HUES48 (cell line): ENCODE measurements around the gene TAF9B.
"Not testable (repeated sequence)": the region's sequence is repeated elsewhere in the genome, so short reads cannot be mapped to it uniquely, and the experiment has no call there.

Experiments used
- H3K27ac ChIP-seq: one replicate; pipeline ENCODE4 v1.7.0; 2013; ENCODE audit warnings: low read depth, low read length, inconsistent platforms
- H3K27me3 ChIP-seq: 2 replicates; pipeline ENCODE4 v1.6.1; 2013; ENCODE audit warnings: mild to moderate bottlenecking, low read length; ENCODE audit not compliant: control insufficient read depth, insufficient read depth
- H3K36me3 ChIP-seq: 2 replicates; pipeline ENCODE4 v1.6.1; 2013; ENCODE audit warnings: low read length; ENCODE audit not compliant: control insufficient read depth, insufficient read depth
- H3K4me1 ChIP-seq: 2 replicates; pipeline ENCODE4 v1.6.1; 2013; ENCODE audit warnings: mild to moderate bottlenecking, low read length; ENCODE audit not compliant: control insufficient read depth, insufficient read depth
- H3K4me3 ChIP-seq: 2 replicates; pipeline ENCODE4 v1.5.1; 2013; ENCODE audit warnings: mild to moderate bottlenecking, low read depth, low read length
- H3K9ac ChIP-seq: 2 replicates; pipeline ENCODE4 v1.6.1; 2013; ENCODE audit warnings: mild to moderate bottlenecking, low read depth, low read length, moderate library complexity
- H3K9me3 ChIP-seq: 2 replicates; pipeline ENCODE4 v1.6.1; 2013; ENCODE audit warnings: low read length; ENCODE audit not compliant: control insufficient read depth, insufficient read depth

TAF9B gene

GRCh38 chrX:78133238-78133960 lies 6.1 kb downstream of the TAF9B start:
- no peak overlapping the region for H3K9ac ChIP-seq
- peaks cover 33% of the 10 kb centered on the region for H3K9me3 ChIP-seq
- H3K4me1 ChIP-seq = no peaks in the 10 kb centered on the region
- no peak overlapping the region for H3K27ac ChIP-seq
- no peak overlapping the region for H3K4me3 ChIP-seq
- H3K27me3 ChIP-seq = no peaks in the 10 kb centered on the region
- H3K36me3 ChIP-seq = 0 out of 2 replicates have a peak, but pooled peaks cover 4% of the 10 kb centered on the region

GRCh38 chrX:78131117-78131516 lies 8.3 kb downstream of the TAF9B start:
- Histone ChIP-seq H3K4me3 (no peak overlapping the region), H3K27ac (no peak overlapping the region), H3K9ac (no peak overlapping the region), H3K36me3 (peaks cover 24% of the 10 kb centered on the region), H3K27me3 (no peaks in the 10 kb centered on the region), H3K4me1 (no peaks in the 10 kb centered on the region), H3K9me3 (peaks cover 27% of the 10 kb centered on the region; the same call in 1 of the 2 replicates)

GRCh38 chrX:78130396-78130795 lies 9.1 kb downstream of the TAF9B start:
- Histone ChIP-seq H3K36me3 (peaks cover 30% of the 10 kb centered on the region), H3K9me3 (peaks cover 27% of the 10 kb centered on the region; the same call in 1 of the 2 replicates), H3K27me3 (no peaks in the 10 kb centered on the region), H3K4me1 (no peaks in the 10 kb centered on the region), H3K4me3 (no peak overlapping the region), H3K27ac (no peak overlapping the region), H3K9ac (no peak overlapping the region)

GRCh38 chrX:78129714-78130113 lies 9.7 kb downstream of the TAF9B start:
- H3K36me3 ChIP-seq = peaks cover 36% of the 10 kb centered on the region
- H3K27ac ChIP-seq = no peak overlapping the region
- H3K4me3 ChIP-seq = no peak overlapping the region
- H3K9ac ChIP-seq = no peak overlapping the region
- peaks cover 34% of the 10 kb centered on the region; the same call in 1 of the 2 replicates for H3K9me3 ChIP-seq
- H3K27me3 ChIP-seq = no peaks in the 10 kb centered on the region
- H3K4me1 ChIP-seq = no peaks in the 10 kb centered on the region

- not testable (repeated sequence) for H3K4me3 ChIP-seq, H3K27ac ChIP-seq, H3K27me3 ChIP-seq, H3K4me1 ChIP-seq, H3K9ac ChIP-seq
- H3K36me3 ChIP-seq = peaks cover 70% of the 10 kb centered on the region
- peaks cover 23% of the 10 kb centered on the region; the same call in 1 of the 2 replicates for H3K9me3 ChIP-seq
Observed at GRCh38 chrX:78125781-78126180, 13.7 kb downstream of the TAF9B start.

GRCh38 chrX:78125148-78125547 lies 14.3 kb downstream of the TAF9B start:
- Histone ChIP-seq H3K27ac (no peak overlapping the region), H3K27me3 (no peaks in the 10 kb centered on the region), H3K9ac (no peak overlapping the region), H3K36me3 (peaks cover 76% of the 10 kb centered on the region), H3K9me3 (peaks cover 27% of the 10 kb centered on the region; the same call in 1 of the 2 replicates), H3K4me1 (no peaks in the 10 kb centered on the region), H3K4me3 (no peak overlapping the region)

GRCh38 chrX:78124307-78124706 lies 15.1 kb downstream of the TAF9B start:
- no peaks in the 10 kb centered on the region for H3K27me3 ChIP-seq
- peaks cover 84% of the 10 kb centered on the region for H3K36me3 ChIP-seq
- H3K4me1 ChIP-seq = no peaks in the 10 kb centered on the region
- H3K4me3 ChIP-seq = no peak overlapping the region
- H3K9ac ChIP-seq = no peak overlapping the region
- H3K9me3 ChIP-seq = peaks cover 24% of the 10 kb centered on the region; the same call in 1 of the 2 replicates
- no peak overlapping the region for H3K27ac ChIP-seq

- Histone ChIP-seq H3K9me3 (peaks cover 24% of the 10 kb centered on the region; the same call in 1 of the 2 replicates), H3K9ac (no peak overlapping the region), H3K36me3 (peaks cover 95% of the 10 kb centered on the region), H3K27ac (no peak overlapping the region), H3K4me3 (no peak overlapping the region), H3K4me1 (no peaks in the 10 kb centered on the region), H3K27me3 (no peaks in the 10 kb centered on the region)
Observed at GRCh38 chrX:78123190-78123589, 16.3 kb downstream of the TAF9B start.

- no peaks in the 10 kb centered on the region for H3K4me1 ChIP-seq
- no peak overlapping the region for H3K27ac ChIP-seq
- no peak overlapping the region for H3K4me3 ChIP-seq
- H3K27me3 ChIP-seq = no peaks in the 10 kb centered on the region
- peaks cover 24% of the 10 kb centered on the region for H3K9me3 ChIP-seq
- H3K36me3 ChIP-seq = peaks cover 98% of the 10 kb centered on the region
- H3K9ac ChIP-seq = no peak overlapping the region
Observed at GRCh38 chrX:78119521-78120227, 19.8 kb downstream of the TAF9B start.

GRCh38 chrX:78118628-78119027 lies 20.8 kb downstream of the TAF9B start:
- Histone ChIP-seq H3K36me3 (peaks cover 98% of the 10 kb centered on the region), H3K9me3 (peaks cover 35% of the 10 kb centered on the region)

GRCh38 chrX:78116766-78117165 lies 22.7 kb downstream of the TAF9B start:
- no peaks in the 10 kb centered on the region for H3K27me3 ChIP-seq
- H3K4me1 ChIP-seq = no peaks in the 10 kb centered on the region
- H3K36me3 ChIP-seq = peaks cover 100% of the 10 kb centered on the region
- no peak overlapping the region for H3K9ac ChIP-seq
- H3K27ac ChIP-seq = no peak overlapping the region
- H3K9me3 ChIP-seq = peaks cover 46% of the 10 kb centered on the region
- H3K4me3 ChIP-seq = no peak overlapping the region

More at GRCh38 chrX:78118628-78119027, 20.8 kb downstream of the TAF9B start:
- Histone ChIP-seq H3K27me3 (no peaks in the 10 kb centered on the region), H3K27ac (no peak overlapping the region), H3K9ac (no peak overlapping the region), H3K4me1 (no peaks in the 10 kb centered on the region), H3K4me3 (no peak overlapping the region)
